GM12873 (cell line): ENCODE results near the gene FOS.

ENCODE experiments used
- CTCF ChIP-seq: IDR thresholded peaks from 2 replicates; pipeline ENCODE4 v1.5.1; 2012; ENCODE audit warnings: low read depth, mild to moderate bottlenecking, moderate library complexity, low read length, control low read depth; ENCODE audit not compliant: insufficient read depth; ENCODE audit errors: missing control alignments

The FOS gene

GRCh38 chr14:75274050-75274898, 4.4 kb upstream of the FOS start:
- TF ChIP-seq CTCF: no peak

- TF ChIP-seq CTCF: no peak
Measured at GRCh38 chr14:75274899-75275569, 3.6 kb upstream of the FOS start.

GRCh38 chr14:75275598-75275997, 3.0 kb upstream of the FOS start:
- no peak for TF ChIP-seq CTCF

- no peak for TF ChIP-seq CTCF
Measured at GRCh38 chr14:75277008-75277814, 1.4 kb upstream of the FOS start.

- TF ChIP-seq CTCF: no peak
Measured at GRCh38 chr14:75277815-75278421, 710 bp upstream of the FOS start.

- no peak for TF ChIP-seq CTCF
Measured at GRCh38 chr14:75279153-75279762, 630 bp downstream of the FOS start.
